Smooth muscle cell of the coronary artery (primary cell): ENCODE results near the gene PCDH9. TPM values are rescaled to one million over a fixed set of nuclear protein-coding genes. Genes with fewer than 3 reads are reported as not detected.

ENCODE experiments used
- total RNA-seq: library from RNA; depleted of rRNA; stranded (reverse); fragments of >200 nt; gene quantifications from 2 replicates; pipeline ENCODE4 v1.2.3, GENCODE V29; 2014; ENCODE audit warnings: low replicate concordance

PCDH9 gene, protein sequence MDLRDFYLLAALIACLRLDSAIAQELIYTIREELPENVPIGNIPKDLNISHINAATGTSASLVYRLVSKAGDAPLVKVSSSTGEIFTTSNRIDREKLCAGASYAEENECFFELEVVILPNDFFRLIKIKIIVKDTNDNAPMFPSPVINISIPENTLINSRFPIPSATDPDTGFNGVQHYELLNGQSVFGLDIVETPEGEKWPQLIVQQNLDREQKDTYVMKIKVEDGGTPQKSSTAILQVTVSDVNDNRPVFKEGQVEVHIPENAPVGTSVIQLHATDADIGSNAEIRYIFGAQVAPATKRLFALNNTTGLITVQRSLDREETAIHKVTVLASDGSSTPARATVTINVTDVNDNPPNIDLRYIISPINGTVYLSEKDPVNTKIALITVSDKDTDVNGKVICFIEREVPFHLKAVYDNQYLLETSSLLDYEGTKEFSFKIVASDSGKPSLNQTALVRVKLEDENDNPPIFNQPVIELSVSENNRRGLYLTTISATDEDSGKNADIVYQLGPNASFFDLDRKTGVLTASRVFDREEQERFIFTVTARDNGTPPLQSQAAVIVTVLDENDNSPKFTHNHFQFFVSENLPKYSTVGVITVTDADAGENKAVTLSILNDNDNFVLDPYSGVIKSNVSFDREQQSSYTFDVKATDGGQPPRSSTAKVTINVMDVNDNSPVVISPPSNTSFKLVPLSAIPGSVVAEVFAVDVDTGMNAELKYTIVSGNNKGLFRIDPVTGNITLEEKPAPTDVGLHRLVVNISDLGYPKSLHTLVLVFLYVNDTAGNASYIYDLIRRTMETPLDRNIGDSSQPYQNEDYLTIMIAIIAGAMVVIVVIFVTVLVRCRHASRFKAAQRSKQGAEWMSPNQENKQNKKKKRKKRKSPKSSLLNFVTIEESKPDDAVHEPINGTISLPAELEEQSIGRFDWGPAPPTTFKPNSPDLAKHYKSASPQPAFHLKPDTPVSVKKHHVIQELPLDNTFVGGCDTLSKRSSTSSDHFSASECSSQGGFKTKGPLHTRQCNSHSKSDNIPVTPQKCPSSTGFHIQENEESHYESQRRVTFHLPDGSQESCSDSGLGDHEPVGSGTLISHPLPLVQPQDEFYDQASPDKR (N-terminal part only)
- 3.2 and 15.6 TPM in 2 replicates for total RNA-seq

GRCh38 chr13:67229481-67230403 is at the start of gene PCDH9:
Gene PCDH9, minus strand, starts transcription at chr13:67230336. Its CDS starts 1,896 bp downstream, at chr13:67228440.

